Thoracic aorta (tissue), 2 donors: ENCODE data around the gene GRN. TPM values are rescaled to one million over a fixed set of nuclear protein-coding genes. Genes with fewer than 3 reads are reported as not detected.

ENCODE experiments used
- ATAC-seq: fragments of 150-250 bp; one replicate; pipeline ENCODE4 v1.8.0; 2017; ENCODE audit warnings: low read depth; ENCODE audit not compliant: insufficient number of reproducible peaks, low FRiP score
- DNase-seq: peaks from one replicate; pipeline ENCODE4 v3.0.0-alpha.2; 2020; ENCODE audit warnings: low spot score
- H3K27ac ChIP-seq, 2 donors: fragments of 200-600 bp; sonication (generic); 1 replicate in 1 of 2; 2 replicates in 1 of 2; pipeline ENCODE4 v1.5.1; 2016; ENCODE audit warnings: mild to moderate bottlenecking in 2 of 2, moderate library complexity in 2 of 2
- H3K27me3 ChIP-seq: fragments of 200-600 bp; sonication (generic); replicated peaks from 2 replicates; pipeline ENCODE4 v1.6.0; 2016; ENCODE audit warnings: mild to moderate bottlenecking; ENCODE audit not compliant: insufficient read depth
- H3K36me3 ChIP-seq: fragments of 200-600 bp; sonication (generic); one replicate; pipeline ENCODE4 v1.5.1; 2016
- H3K4me1 ChIP-seq, 2 donors: fragments of 200-600 bp; sonication (generic); 1 replicate in 1 of 2; 2 replicates in 1 of 2; pipeline versions ENCODE4 v1.5.1 to v1.6.0; 2016; ENCODE audit warnings: low read depth in 2 of 2, mild to moderate bottlenecking in 1 of 2; ENCODE audit not compliant: control insufficient read depth in 1 of 2
- H3K4me3 ChIP-seq: fragments of 200-600 bp; sonication (generic); 2 replicates; pipeline ENCODE4 v1.5.1; 2016; ENCODE audit warnings: mild to moderate bottlenecking
- H3K9me3 ChIP-seq: fragments of 200-600 bp; sonication (generic); 2 replicates; pipeline ENCODE4 v1.5.1; 2016
- CTCF ChIP-seq: fragments of 200-600 bp; sonication (generic); IDR thresholded peaks from one replicate; pipeline ENCODE4 v1.5.1; 2019; ENCODE audit warnings: antibody characterized with exemption
- total RNA-seq, 2 donors: library from RNA; depleted of rRNA; stranded (reverse); fragments of >200 nt; gene quantifications; one replicate each; pipeline versions ENCODE4 v1.1.0 to v1.2.3, GENCODE V29; 2016

GRN gene
- total RNA-seq, 2 donors from 2014 or later, result 203 to 292 TPM

GRCh38 chr17:44321246-44322120, 23.6 kb upstream of the GRN start:
- H3K4me1 ChIP-seq, result peaks cover 8 to 19% of the 10 kb centered on the region in 2 donors
- no peak for ATAC-seq
- no peak for TF ChIP-seq CTCF

GRCh38 chr17:44322236-44322895, 22.7 kb upstream of the GRN start:
- H3K9me3 ChIP-seq, result no peaks in the 10 kb centered on the region
- H3K4me3 ChIP-seq, result no peak overlapping the region
- no peak for DNase-seq
- peaks cover 8 to 22% of the 10 kb centered on the region in 2 donors for H3K4me1 ChIP-seq
- H3K27me3 ChIP-seq, result peaks cover 6% of the 10 kb centered on the region
- TF ChIP-seq CTCF, result no peak
- H3K27ac ChIP-seq, result no peak overlapping the region
- peaks cover 31% of the 10 kb centered on the region for H3K36me3 ChIP-seq
- no peak for ATAC-seq

More at GRCh38 chr17:44321246-44322120, 23.6 kb upstream of the GRN start:
- no peak for DNase-seq
- Histone ChIP-seq H3K4me3 (no peak overlapping the region), H3K9me3 (no peaks in the 10 kb centered on the region), H3K27ac (no peak overlapping the region), H3K36me3 (peaks cover 31% of the 10 kb centered on the region), H3K27me3 (peaks cover 14% of the 10 kb centered on the region)

- TF ChIP-seq CTCF, result no peak
- no peak for DNase-seq
- peaks cover 31% of the 10 kb centered on the region for H3K36me3 ChIP-seq
- H3K9me3 ChIP-seq, result no peaks in the 10 kb centered on the region
- peaks cover 8 to 22% of the 10 kb centered on the region in 2 donors for H3K4me1 ChIP-seq
- H3K4me3 ChIP-seq, result peak overlapping the region; percentile 84
- H3K27ac ChIP-seq, result no peak overlapping the region
- no peaks in the 10 kb centered on the region for H3K27me3 ChIP-seq
- ATAC-seq, result no peak
Measured at GRCh38 chr17:44323359-44324091, 21.6 kb upstream of the GRN start.

- peak overlapping the region; percentile 84 for H3K4me3 ChIP-seq
- no peak for TF ChIP-seq CTCF
- H3K27ac ChIP-seq, result no peak overlapping the region
- H3K36me3 ChIP-seq, result peaks cover 31% of the 10 kb centered on the region
- peaks cover 8 to 22% of the 10 kb centered on the region in 2 donors for H3K4me1 ChIP-seq
- DNase-seq (no peak), ATAC-seq (no peak)
- H3K27me3 ChIP-seq, result no peaks in the 10 kb centered on the region
- H3K9me3 ChIP-seq, result no peaks in the 10 kb centered on the region
Measured at GRCh38 chr17:44324092-44324570, 21.0 kb upstream of the GRN start.
